GM10248 (cell line): ENCODE results near the gene MRPL55.

Experiments
- CTCF ChIA-PET: fragments of 300-600 bp; sonication (Branson Sonifier 250); formaldehyde crosslinking; extraction: SDS; loops from one replicate; lab custom pipeline; 2021; ENCODE audit warnings: antibody characterized with exemption; lab: Yijun Ruan, JAX
- POLR2A ChIA-PET: fragments of 350-650 bp; sonication (Branson Sonifier 250); formaldehyde crosslinking; extraction: SDS; loops from one replicate; lab custom pipeline; 2020; ENCODE audit warnings: antibody characterized with exemption; lab: Yijun Ruan, JAX
- DNase-seq: peaks from one replicate; pipeline ENCODE4 v3.0.0; 2012; ENCODE audit errors: extremely low spot score
- CTCF ChIP-seq: IDR thresholded peaks from 2 replicates; pipeline ENCODE4 v1.5.1; 2012; ENCODE audit warnings: mild to moderate bottlenecking, low read depth; ENCODE audit errors: extremely low read depth, missing control alignments, control extremely low read depth

The MRPL55 gene

GRCh38 chr1:228144993-228145343, 35.9 kb upstream of the MRPL55 start:
- no peak for DNase-seq
- no peak for TF ChIP-seq CTCF
- CTCF ChIA-PET: interaction anchor here (4.9 kb wide), 1 partner anchor 20 kb away, joined by 41 read pairs; the partner anchor contains the start of gene IBA57
- POLR2A ChIA-PET: no interaction called here

- peak; percentile 10 for DNase-seq
- POLR2A ChIA-PET: no interaction called here
These were observed 35.3 kb upstream of the MRPL55 start for GRCh38 chr1:228144193-228144992.

GRCh38 chr1:228143480-228144192, 34.5 kb upstream of the MRPL55 start:
- ChIA-PET POLR2A (no interaction called here), CTCF (interaction anchor here (0.7 to 4.9 kb wide), 5 partner anchors 8 to 25 kb away, joined by 3 to 41 read pairs (median 6); partner anchors contain the start of gene IBA57)
- no peak for TF ChIP-seq CTCF
- peak; percentile 11 for DNase-seq

More at GRCh38 chr1:228144193-228144992, 35.3 kb upstream of the MRPL55 start:
- TF ChIP-seq CTCF: no peak
- CTCF ChIA-PET: interaction anchor here (2.0 to 4.9 kb wide), 2 partner anchors 10 to 21 kb away, joined by 5 to 41 read pairs; partner anchors contain the start of gene IBA57

- POLR2A ChIA-PET: no interaction called here
- CTCF ChIA-PET: interaction anchor here (0.7 to 4.9 kb wide), 6 partner anchors 9 to 26 kb away, joined by 3 to 41 read pairs (median 6); partner anchors contain the start of gene IBA57
- no peak for TF ChIP-seq CTCF
- DNase-seq: no peak
These were observed 33.6 kb upstream of the MRPL55 start for GRCh38 chr1:228142701-228143136.

GRCh38 chr1:228142155-228142691, 33.1 kb upstream of the MRPL55 start:
- ChIA-PET CTCF (interaction anchor here (0.7 to 4.9 kb wide), 5 partner anchors 10 to 23 kb away, joined by 3 to 41 read pairs (median 6); partner anchors contain the start of gene IBA57), POLR2A (no interaction called here)
- no peak for TF ChIP-seq CTCF
- DNase-seq: no peak

- ChIA-PET CTCF (interaction anchor here (1.9 to 4.9 kb wide), 2 partner anchors 10 to 24 kb away, joined by 7 to 41 read pairs; partner anchors contain the start of gene IBA57), POLR2A (no interaction called here)
- no peak for TF ChIP-seq CTCF
- peak; percentile 48 for DNase-seq
These were observed 32.3 kb upstream of the MRPL55 start for GRCh38 chr1:228141226-228142044.
